DMS53 treated with DMSO at 0.1 percent for 48 hours (cell line): ENCODE measurements around the gene MAP3K4.

ENCODE experiments used
- DNase-seq: peaks from one replicate; lab custom pipeline; 2025; ENCODE audit not compliant: unreplicated experiment; lab: John Stamatoyannopoulos, UW

Gene MAP3K4

GRCh38 chr6:161141173-161141572 is 149.6 kb downstream of the MAP3K4 start:
- DNase-seq: no peak

GRCh38 chr6:161142957-161143296 is 151.4 kb downstream of the MAP3K4 start:
- DNase-seq: no peak

- DNase-seq: no peak
These were observed 152.3 kb downstream of the MAP3K4 start for GRCh38 chr6:161143663-161144430.

GRCh38 chr6:161150136-161150535 is 158.6 kb downstream of the MAP3K4 start:
- no peak for DNase-seq

GRCh38 chr6:161150566-161150965 is 159.0 kb downstream of the MAP3K4 start:
- DNase-seq: no peak

GRCh38 chr6:161151059-161151645 is 159.6 kb downstream of the MAP3K4 start:
- DNase-seq: no peak

- no peak for DNase-seq
These were observed 160.3 kb downstream of the MAP3K4 start for GRCh38 chr6:161151660-161152526.

- DNase-seq: no peak
These were observed 160.9 kb downstream of the MAP3K4 start for GRCh38 chr6:161152527-161152862.

GRCh38 chr6:161152907-161153662 is 161.5 kb downstream of the MAP3K4 start:
- DNase-seq: no peak

- no peak for DNase-seq
These were observed 162.2 kb downstream of the MAP3K4 start for GRCh38 chr6:161153725-161154124.

GRCh38 chr6:161154796-161155335 is 163.3 kb downstream of the MAP3K4 start:
- no peak for DNase-seq

GRCh38 chr6:161161121-161161520 is 169.6 kb downstream of the MAP3K4 start:
- no peak for DNase-seq

- DNase-seq: no peak
These were observed 170.5 kb downstream of the MAP3K4 start for GRCh38 chr6:161161889-161162624.

- DNase-seq: no peak
These were observed 171.2 kb downstream of the MAP3K4 start for GRCh38 chr6:161162722-161163121.

- no peak for DNase-seq
These were observed 172.1 kb downstream of the MAP3K4 start for GRCh38 chr6:161163466-161164181.

- no peak for DNase-seq
These were observed 172.6 kb downstream of the MAP3K4 start for GRCh38 chr6:161164182-161164625.

- DNase-seq: no peak
These were observed 174.6 kb downstream of the MAP3K4 start for GRCh38 chr6:161166176-161166575.

- no peak for DNase-seq
These were observed 175.1 kb downstream of the MAP3K4 start for GRCh38 chr6:161166677-161167076.
